IMR-90 (cell line): ENCODE results near the gene ZNF346. TPM values are rescaled to one million over a fixed set of nuclear protein-coding genes. Genes with fewer than 3 reads are reported as not detected.

Experiments used
- ATAC-seq: fragments of 200-7000 bp; cut with Tn5 transposase; 2 replicates; pipeline ENCODE4 v1.9.1; 2020; ENCODE audit warnings: low read depth, mild to moderate bottlenecking, moderate library complexity
- BruUV-seq: library from RNA; stranded (reverse); fragments of 400-500 nt; replicated peaks from 2 replicates; lab custom pipeline; 2021; lab: Mats Ljungman, UMichigan
- CTCF ChIA-PET: fragments of 300-600 bp; formaldehyde crosslinking; extraction: SDS; loops from one replicate; lab custom pipeline; 2021; ENCODE audit warnings: antibody characterized with exemption; lab: Yijun Ruan, JAX
- POLR2A ChIA-PET: fragments of 300-600 bp; sonication (Branson Sonifier 250); formaldehyde crosslinking; loops from one replicate; lab custom pipeline; 2022; ENCODE audit warnings: antibody characterized with exemption; ENCODE audit not compliant: unreplicated experiment; lab: Charles Lee
- DNase-seq: peaks from one replicate; pipeline ENCODE4 v3.0.0; 2013
- H2AFZ ChIP-seq: replicated peaks from 2 replicates; pipeline ENCODE3; 2013; ENCODE audit warnings: low read length, mild to moderate bottlenecking; ENCODE audit not compliant: poor library complexity
- H2AK5ac ChIP-seq: 2 replicates; pipeline ENCODE4 v1.6.1; 2013; ENCODE audit warnings: low read depth, low read length, inconsistent platforms
- H2AK9ac ChIP-seq: replicated peaks from 2 replicates; pipeline ENCODE3; 2013; ENCODE audit warnings: mild to moderate bottlenecking, low read depth, low read length, moderate library complexity; ENCODE audit not compliant: poor library complexity
- H2BK120ac ChIP-seq: 2 replicates; pipeline ENCODE4 v1.6.1; 2013; ENCODE audit warnings: low read depth, low read length, inconsistent platforms
- H2BK15ac ChIP-seq: 3 replicates; pipeline ENCODE4 v1.6.1; 2013; ENCODE audit warnings: low read depth, low read length, inconsistent platforms
- H2BK20ac ChIP-seq: 2 replicates; pipeline ENCODE4 v1.6.1; 2013; ENCODE audit warnings: low read depth, mild to moderate bottlenecking, inconsistent platforms, low read length, moderate library complexity
- H2BK5ac ChIP-seq: 2 replicates; pipeline ENCODE4 v1.6.1; 2013; ENCODE audit warnings: mild to moderate bottlenecking, low read depth, low read length, inconsistent platforms; ENCODE audit not compliant: poor library complexity, severe bottlenecking
- H3K14ac ChIP-seq: replicated peaks from 2 replicates; pipeline ENCODE4 v1.6.1; 2013; ENCODE audit warnings: low read depth, low read length, inconsistent platforms
- H3K18ac ChIP-seq: 2 replicates; pipeline ENCODE4 v1.6.1; 2013; ENCODE audit warnings: low read depth, low read length, control low read depth
- H3K23ac ChIP-seq: 2 replicates; pipeline ENCODE4 v1.6.1; 2013; ENCODE audit warnings: low read depth, low read length, inconsistent platforms
- H3K27ac ChIP-seq: 2 replicates; pipeline ENCODE4 v1.5.1; 2013; ENCODE audit warnings: mild to moderate bottlenecking, control low read depth, low read length; ENCODE audit not compliant: insufficient read depth
- H3K27me3 ChIP-seq: 2 replicates; pipeline ENCODE4 v1.6.1; 2013; ENCODE audit warnings: low read length; ENCODE audit not compliant: control insufficient read depth, insufficient read depth
- H3K36me3 ChIP-seq: 2 replicates; pipeline ENCODE4 v1.6.1; 2013; ENCODE audit warnings: low read length, mixed read lengths; ENCODE audit not compliant: control insufficient read depth, insufficient read depth
- H3K4ac ChIP-seq: 2 replicates; pipeline ENCODE4 v1.6.1; 2013; ENCODE audit warnings: low read depth, low read length, inconsistent platforms
- H3K4me1 ChIP-seq: 2 replicates; pipeline ENCODE4 v1.6.1; 2013; ENCODE audit warnings: low read length, mixed read lengths; ENCODE audit not compliant: control insufficient read depth, insufficient read depth
- H3K4me2 ChIP-seq: 2 replicates; pipeline ENCODE4 v1.6.1; 2013; ENCODE audit warnings: low read depth, mild to moderate bottlenecking, control low read depth, low read length, moderate library complexity
- H3K4me3 ChIP-seq: 2 replicates; pipeline ENCODE4 v1.5.1; 2013; ENCODE audit warnings: low read depth, mild to moderate bottlenecking, control low read depth, low read length, moderate library complexity; ENCODE audit not compliant: insufficient read depth
- H3K56ac ChIP-seq: 2 replicates; pipeline ENCODE4 v1.6.1; 2013; ENCODE audit warnings: low read length, inconsistent platforms; ENCODE audit not compliant: insufficient read depth; ENCODE audit errors: extremely low read depth
- H3K79me1 ChIP-seq, 2 experiments: 2 replicates each; pipeline ENCODE4 v1.6.1; 2013; ENCODE audit warnings: low read length in 2 of 2, inconsistent platforms in 1 of 2, low read depth in 1 of 2
- H3K9ac ChIP-seq: 2 replicates; pipeline ENCODE4 v1.6.1; 2013; ENCODE audit warnings: low read depth, low read length, control low read depth
- H3K9me1 ChIP-seq: 2 replicates; pipeline ENCODE4 v1.6.1; 2013; ENCODE audit warnings: low read length, inconsistent platforms; ENCODE audit not compliant: insufficient read depth
- H3K9me3 ChIP-seq: 2 replicates; pipeline ENCODE4 v1.6.1; 2013; ENCODE audit warnings: low read length; ENCODE audit not compliant: control insufficient read depth, insufficient read depth
- H4K20me1 ChIP-seq: 2 replicates; pipeline ENCODE4 v1.6.1; 2013; ENCODE audit warnings: low read length, inconsistent platforms; ENCODE audit not compliant: insufficient read depth
- H4K5ac ChIP-seq: 2 replicates; pipeline ENCODE4 v1.6.1; 2013; ENCODE audit warnings: mild to moderate bottlenecking, low read depth, low read length, control low read depth
- H4K8ac ChIP-seq, 2 experiments: 2 replicates each; pipeline ENCODE4 v1.6.1; 2013; ENCODE audit warnings: low read depth in 2 of 2, low read length in 2 of 2, control low read depth in 1 of 2, inconsistent platforms in 1 of 2
- H4K91ac ChIP-seq: 2 replicates; pipeline ENCODE4 v1.6.1; 2013; ENCODE audit warnings: low read depth, low read length, inconsistent platforms; ENCODE audit not compliant: insufficient read depth
- FOS ChIP-seq: fragments of 150-350 bp; IDR thresholded peaks from 2 replicates; pipeline ENCODE4 v1.6.1; 2016; ENCODE audit warnings: low read depth, low read length
- MAFK ChIP-seq: IDR thresholded peaks from 2 replicates; pipeline ENCODE4 v1.6.1; 2012; ENCODE audit warnings: low read depth, low read length, improper control_type of control experiment
- NFE2L2 ChIP-seq: fragments of 150-350 bp; IDR thresholded peaks from 2 replicates; pipeline ENCODE4 v1.6.1; 2016; ENCODE audit warnings: low read depth, mild to moderate bottlenecking, low read length
- POLR2A ChIP-seq: IDR thresholded peaks from 2 replicates; pipeline ENCODE4 v1.6.1; 2012; ENCODE audit warnings: mild to moderate bottlenecking, low read depth, low read length
- RAD21 ChIP-seq: IDR thresholded peaks from 2 replicates; pipeline ENCODE4 v1.6.1; 2012; ENCODE audit warnings: low read length, improper control_type of control experiment
- USF2 ChIP-seq: fragments of 150-350 bp; IDR thresholded peaks from 2 replicates; pipeline ENCODE4 v1.6.1; 2017; ENCODE audit warnings: mild to moderate bottlenecking, antibody characterized with exemption, low read length, low read depth
- WGBS, 2 experiments: methylation state at CpG; one replicate each; pipeline versions ENCODE4 v1.1.5 to v1.1.7; 2013; ENCODE audit warnings: missing lambda C conversion rate in 2 of 2; ENCODE audit not compliant: insufficient read length in 1 of 2; ENCODE audit errors: extremely low coverage in 2 of 2; 5-methylcytosine and 5-hydroxymethylcytosine counted together
- dilution Hi-C: fragments of 300-500 bp; cut with HindIII; formaldehyde crosslinking; loops from one replicate; pipeline ENCODE4 v1.14.3; 2018; ENCODE audit warnings: low sequenced_read_pairs; ENCODE audit not compliant: unreplicated experiment
- in situ Hi-C: fragments of 300-500 bp; cut with MboI; formaldehyde crosslinking; loops from 3 replicates; pipeline ENCODE4 v1.14.3; 2019; ENCODE audit warnings: low sequenced_read_pairs, inconsistent platforms, mixed read lengths
- intact Hi-C: fragments of 100-400 bp; cut with micrococcal nuclease; formaldehyde crosslinking; loops from 2 replicates; pipeline ENCODE4 v1.10.0; 2022
- polyA plus RNA-seq, 3 experiments: library from polyadenylated mRNA; depleted of rRNA; stranded (reverse); fragments of >200 nt; gene quantifications; 2 replicates each; pipeline ENCODE4 v1.2.3, GENCODE V29; 2012; ENCODE audit warnings: low replicate concordance in 1 of 3
- total RNA-seq: library from RNA; depleted of rRNA; stranded (reverse); fragments of >200 nt; gene quantifications from 2 replicates; pipeline ENCODE4 v1.2.3, GENCODE V29; 2012

ZNF346 gene
- total and polyA plus RNA-seq, 2 of the 4 experiments (the other 2 are of a cell fraction), result 15.1 to 17.0 TPM

- H2BK15ac ChIP-seq, result no peak overlapping the region
- no peak overlapping the region for H4K91ac ChIP-seq
- POLR2A ChIA-PET, result no interaction called here
- H3K4me3 ChIP-seq, result no peak overlapping the region
- no peak overlapping the region for H3K9ac ChIP-seq
- WGBS, 2 experiments, result no CpG with 5 or more reads among the region's 4 CpGs
- H3K4me2 ChIP-seq, result no peak overlapping the region
- no peak overlapping the region for H3K56ac ChIP-seq
- H3K14ac ChIP-seq, result no peak overlapping the region
- DNase-seq, result no peak
- H4K20me1 ChIP-seq, result no peaks in the 10 kb centered on the region
- no peaks in the 10 kb centered on the region for H3K36me3 ChIP-seq
- H3K23ac ChIP-seq, result no peak overlapping the region
- no peak overlapping the region for H4K5ac ChIP-seq
- H4K8ac ChIP-seq, result no peak overlapping the region
- CTCF ChIA-PET, result no interaction called here
- dilution Hi-C loops, result no loop called here
- H2AFZ ChIP-seq, result no peak overlapping the region
- H3K4ac ChIP-seq, result no peak overlapping the region
- no peak overlapping the region for H2AK5ac ChIP-seq
- no peaks in the 10 kb centered on the region; the same call in 1 of the 2 replicates for H3K27me3 ChIP-seq
- H3K79me1 ChIP-seq, result no peaks in the 10 kb centered on the region
- H3K9me1 ChIP-seq, result no peaks in the 10 kb centered on the region
- ATAC-seq, result no peak
- H3K27ac ChIP-seq, result no peak overlapping the region
- H3K9me3 ChIP-seq, result no peaks in the 10 kb centered on the region
- in situ Hi-C loops, result no loop called here
- no peak overlapping the region for H3K18ac ChIP-seq
- H2BK120ac ChIP-seq, result no peak overlapping the region
- no peak for TF ChIP-seq RAD21
- no peak for TF ChIP-seq NFE2L2
- TF ChIP-seq POLR2A, result no peak
- no peak for TF ChIP-seq USF2
- TF ChIP-seq FOS, result no peak
- TF ChIP-seq MAFK, result no peak
- no peak overlapping the region for H2BK20ac ChIP-seq
- H2BK5ac ChIP-seq, result no peak overlapping the region
- intact Hi-C loops, result no loop called here
- no peaks in the 10 kb centered on the region for H3K4me1 ChIP-seq
- no peak overlapping the region for H2AK9ac ChIP-seq
- no TSS peak for BruUV-seq
Measured at GRCh38 chr5:177107159-177107558, 84.7 kb downstream of the ZNF346 start.
